Measurements from ENCODE around the gene AKIRIN2. TPM values are rescaled to one million over a fixed set of nuclear protein-coding genes. Genes with fewer than 3 reads are reported as not detected.

AKIRIN2 gene
- total RNA-seq, 4 donors from 2014 or later, result 18.8 to 29.5 (median 24.2) TPM

DNA sequence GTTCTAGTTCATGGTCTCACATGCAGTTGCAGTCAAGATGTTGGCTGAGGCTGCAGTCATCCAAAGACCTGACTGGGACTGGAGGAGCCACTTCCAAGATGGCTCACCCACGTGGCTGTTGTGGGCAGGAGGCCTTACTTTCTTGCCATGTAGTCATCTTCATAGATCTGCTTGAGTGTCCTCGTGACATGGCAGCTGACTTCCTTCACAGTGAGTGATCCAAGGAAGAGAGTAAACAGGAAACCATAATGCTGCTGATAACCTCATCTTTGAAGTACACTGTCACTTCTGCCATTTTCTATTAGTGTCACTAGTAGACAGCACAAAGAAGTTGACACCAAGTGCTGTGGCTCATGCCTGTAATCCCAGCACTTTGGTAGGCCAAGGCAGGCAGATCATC, 40.1 kb upstream of the AKIRIN2 start:
- H3K27me3 ChIP-seq, result no peaks in the 10 kb centered on the region
- H3K4me1 ChIP-seq, result no peaks in the 10 kb centered on the region
- H3K4me3 ChIP-seq, result no peak overlapping the region
- H3K27ac ChIP-seq, result no peak overlapping the region
- H3K9me3 ChIP-seq, result no peaks in the 10 kb centered on the region
- H3K36me3 ChIP-seq, result no peaks in the 10 kb centered on the region
- 68 to 72% methylated on average over 2 of the region's 2 CpGs for WGBS, 2 donors
- DNase-seq (ENCODE audit: low spot score in 2 of 2), result peak in 1 of 2 donors; percentile 29
- TF ChIP-seq, protein P1, sequence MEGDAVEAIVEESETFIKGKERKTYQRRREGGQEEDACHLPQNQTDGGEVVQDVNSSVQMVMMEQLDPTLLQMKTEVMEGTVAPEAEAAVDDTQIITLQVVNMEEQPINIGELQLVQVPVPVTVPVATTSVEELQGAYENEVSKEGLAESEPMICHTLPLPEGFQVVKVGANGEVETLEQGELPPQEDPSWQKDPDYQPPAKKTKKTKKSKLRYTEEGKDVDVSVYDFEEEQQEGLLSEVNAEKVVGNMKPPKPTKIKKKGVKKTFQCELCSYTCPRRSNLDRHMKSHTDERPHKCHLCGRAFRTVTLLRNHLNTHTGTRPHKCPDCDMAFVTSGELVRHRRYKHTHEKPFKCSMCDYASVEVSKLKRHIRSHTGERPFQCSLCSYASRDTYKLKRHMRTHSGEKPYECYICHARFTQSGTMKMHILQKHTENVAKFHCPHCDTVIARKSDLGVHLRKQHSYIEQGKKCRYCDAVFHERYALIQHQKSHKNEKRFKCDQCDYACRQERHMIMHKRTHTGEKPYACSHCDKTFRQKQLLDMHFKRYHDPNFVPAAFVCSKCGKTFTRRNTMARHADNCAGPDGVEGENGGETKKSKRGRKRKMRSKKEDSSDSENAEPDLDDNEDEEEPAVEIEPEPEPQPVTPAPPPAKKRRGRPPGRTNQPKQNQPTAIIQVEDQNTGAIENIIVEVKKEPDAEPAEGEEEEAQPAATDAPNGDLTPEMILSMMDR (IDR thresholded peaks at IDR 0.05), result no peak
- TF ChIP-seq POLR2A (IDR thresholded peaks at IDR 0.05) (no peak), EP300 (IDR thresholded peaks at IDR 0.05) (no peak)

GRCh38 chr6:87741001-87741650, 39.1 kb upstream of the AKIRIN2 start:
- no peaks in the 10 kb centered on the region for H3K27me3 ChIP-seq
- WGBS, 2 donors, result 81 to 86% methylated on average over 9 of the region's 9 CpGs
- H3K4me3 ChIP-seq, result no peak overlapping the region
- no peaks in the 10 kb centered on the region for H3K4me1 ChIP-seq
- H3K27ac ChIP-seq, result no peak overlapping the region
- H3K36me3 ChIP-seq, result no peaks in the 10 kb centered on the region
- TF ChIP-seq, protein P1 (IDR thresholded peaks at IDR 0.05), result no peak
- TF ChIP-seq POLR2A (IDR thresholded peaks at IDR 0.05), result no peak
- TF ChIP-seq EP300 (IDR thresholded peaks at IDR 0.05), result no peak
- no peaks in the 10 kb centered on the region for H3K9me3 ChIP-seq
- no peak for DNase-seq (ENCODE audit: low spot score in 2 of 2)

DNA sequence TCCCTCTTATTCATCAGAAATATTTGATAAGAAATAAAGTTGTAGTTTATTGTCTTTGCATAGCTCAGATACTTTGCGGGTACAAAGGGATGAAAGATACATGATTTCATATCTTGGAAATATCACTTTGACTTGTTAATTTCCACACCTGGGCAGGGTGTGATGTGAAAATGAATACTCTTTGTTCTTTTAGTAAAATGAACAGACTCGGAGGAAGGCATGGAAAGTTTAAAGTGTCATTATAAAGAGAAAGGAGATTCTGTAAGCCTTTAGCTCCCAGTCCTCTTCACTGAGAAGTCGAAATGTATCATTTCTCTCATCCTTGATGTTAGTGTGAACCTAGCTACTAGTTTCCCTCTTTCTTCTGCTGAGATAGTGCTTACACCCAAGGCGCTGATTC, 36.7 kb upstream of the AKIRIN2 start:
- TF ChIP-seq, protein P1 (IDR thresholded peaks at IDR 0.05), result no peak
- Histone ChIP-seq H3K36me3 (no peaks in the 10 kb centered on the region), H3K4me1 (no peaks in the 10 kb centered on the region), H3K4me3 (no peak overlapping the region), H3K27ac (no peak overlapping the region), H3K9me3 (no peaks in the 10 kb centered on the region), H3K27me3 (no peaks in the 10 kb centered on the region)
- WGBS, 2 donors, result 77 to 83% methylated on average over 4 of the region's 4 CpGs
- DNase-seq (ENCODE audit: low spot score in 2 of 2), result no peak

DNA sequence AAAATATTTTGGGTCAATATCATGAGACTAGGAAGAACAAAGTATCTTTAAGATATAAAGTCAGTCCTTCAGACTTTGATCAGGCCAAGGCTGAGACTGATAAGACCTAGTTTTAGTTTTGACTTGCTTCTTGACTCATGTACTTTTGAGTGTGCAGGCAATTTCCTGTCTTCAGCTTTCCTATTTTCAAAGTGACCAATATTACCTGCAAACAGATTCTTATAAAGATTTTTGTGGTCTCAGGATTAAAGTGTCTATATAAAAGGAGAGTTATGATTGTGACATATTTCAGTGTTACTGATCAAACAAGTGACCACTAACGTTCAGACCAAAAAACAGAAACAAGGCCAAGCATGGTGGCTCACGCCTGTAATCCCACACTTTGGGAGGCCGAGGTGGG, 36.0 kb upstream of the AKIRIN2 start:
- no peak for DNase-seq (ENCODE audit: low spot score in 2 of 2)
- Histone ChIP-seq H3K27me3 (no peaks in the 10 kb centered on the region), H3K4me1 (peaks cover 0 to 1% (median 0%) of the 10 kb centered on the region in 4 donors), H3K27ac (no peak overlapping the region), H3K4me3 (no peak overlapping the region), H3K9me3 (no peaks in the 10 kb centered on the region), H3K36me3 (no peaks in the 10 kb centered on the region)
- TF ChIP-seq, protein P1 (IDR thresholded peaks at IDR 0.05), result no peak
- no peak for TF ChIP-seq POLR2A (IDR thresholded peaks at IDR 0.05)
- no peak for TF ChIP-seq EP300 (IDR thresholded peaks at IDR 0.05)
- WGBS, 2 donors, result 83 to 94% methylated on average over 3 of the region's 3 CpGs

- Histone ChIP-seq H3K27ac (no peak overlapping the region), H3K9me3 (no peaks in the 10 kb centered on the region), H3K36me3 (no peaks in the 10 kb centered on the region), H3K4me1 (peaks cover 0 to 6% (median 1%) of the 10 kb centered on the region in 4 donors), H3K4me3 (no peak overlapping the region), H3K27me3 (no peaks in the 10 kb centered on the region)
- DNase-seq (ENCODE audit: low spot score in 2 of 2), result no peak
- TF ChIP-seq EP300 (IDR thresholded peaks at IDR 0.05) (no peak), POLR2A (IDR thresholded peaks at IDR 0.05) (no peak)
- TF ChIP-seq, protein P1 (IDR thresholded peaks at IDR 0.05), result no peak
- 75 to 76% methylated on average over 5 of the region's 5 CpGs for WGBS, 2 donors
Measured at GRCh38 chr6:87736809-87737540, 34.9 kb upstream of the AKIRIN2 start.
